Heart left ventricle (tissue), 13 donors: ENCODE measurements around the gene PPM1L.

Experiments
- CTCF ChIP-seq, 12 donors: fragments of 200-600 bp; sonication (generic) in 4 of 12; IDR thresholded peaks; one replicate each; pipeline versions ENCODE4 v1.5.0 to v1.8.0; 2018 to 2022; ENCODE audit warnings: antibody characterized with exemption in 12 of 12, mild to moderate bottlenecking in 5 of 12
- POLR2A ChIP-seq, 2 donors: fragments of 450-650 bp; IDR thresholded peaks; one replicate each; pipeline ENCODE4 v1.6.1; 2017; ENCODE audit warnings: antibody characterized with exemption in 2 of 2, mild to moderate bottlenecking in 2 of 2, moderate library complexity in 2 of 2
- donor health status: ischemic (EF 13 %, LVEDD 7.1; RV severe dilation, severe dysfunction).
- donor health status: DM: no; HTN: yes; CAD: no.
- donor health status: DM: no; HTN: no; CAD: no.
- donor health status: ischemic (EF 25% LVEDD 6.9; RV normal size, moderate dysfunction).
- donor health status: ischemic (EF 25% LVEDD 5.7; RV mildly dilated, moderate dysfunction).
- donor health status: ischemic (EF 35%, LVEDD 5.7; RV mildly dilated, moderate dysfunction).
- donor health status: nonischemic (EF 11% LVEDD 7.7; RV severe dilation, severe dysfunction).
- donor health status: DM: yes; HTN: yes; CAD: no.
- donor health status: PGD.
- donor health status: ischemic (EF 29% LVEDD 5.4; RV normal size, mild dysfunction).
- donor health status: nonischemic (EF 23%, LVEDD 6.1; RV moderate dilation, normal function).

GRCh38 chr3:161054860-161055604 is 299.0 kb downstream of the PPM1L start:
- no peak for TF ChIP-seq CTCF (IDR thresholded peaks at IDR 0.05)
- no peak for TF ChIP-seq POLR2A (IDR thresholded peaks at IDR 0.05)
